Thyroid gland (tissue), 4 donors: ENCODE data around the gene GALNT18.

Source experiments
- POLR2A ChIP-seq, 2 donors: fragments of 450-650 bp; IDR thresholded peaks; one replicate each; pipeline ENCODE4 v1.6.1; 2017; ENCODE audit warnings: antibody characterized with exemption in 2 of 2, mild to moderate bottlenecking in 2 of 2, moderate library complexity in 1 of 2
- TF ChIP-seq, protein P1 (sequence below), 6 experiments: fragments of 200-600 bp in 3 of 6; fragments of 450-650 bp in 3 of 6; sonication (generic) in 3 of 6; IDR thresholded peaks; one replicate each; pipeline ENCODE4 v1.5.1; 2016 to 2019; ENCODE audit warnings: antibody characterized with exemption in 6 of 6, mild to moderate bottlenecking in 2 of 6, inconsistent platforms in 1 of 6, moderate library complexity in 1 of 6

DNA sequence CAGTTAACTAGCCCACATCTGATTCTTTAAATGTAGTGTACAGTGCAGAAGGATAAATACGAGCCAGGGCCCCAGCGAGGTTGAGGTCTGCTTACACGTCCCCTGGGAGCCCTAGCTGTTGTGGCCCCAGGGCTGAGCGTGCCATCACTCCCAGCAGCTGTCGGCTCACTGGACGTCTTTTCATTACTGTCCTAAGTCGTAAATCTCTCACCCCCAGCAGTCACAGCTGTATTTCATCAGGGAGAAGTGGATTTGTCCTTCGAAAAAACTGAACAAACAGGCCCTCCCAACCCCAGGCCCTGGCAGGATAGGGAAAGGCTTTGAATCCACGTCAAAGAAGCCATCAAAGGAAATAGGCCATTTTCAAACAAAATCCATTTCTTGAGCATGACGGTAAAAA, 158.4 kb downstream of the GALNT18 start:
- TF ChIP-seq POLR2A (IDR thresholded peaks at IDR 0.05), result no peak
- TF ChIP-seq, protein P1, sequence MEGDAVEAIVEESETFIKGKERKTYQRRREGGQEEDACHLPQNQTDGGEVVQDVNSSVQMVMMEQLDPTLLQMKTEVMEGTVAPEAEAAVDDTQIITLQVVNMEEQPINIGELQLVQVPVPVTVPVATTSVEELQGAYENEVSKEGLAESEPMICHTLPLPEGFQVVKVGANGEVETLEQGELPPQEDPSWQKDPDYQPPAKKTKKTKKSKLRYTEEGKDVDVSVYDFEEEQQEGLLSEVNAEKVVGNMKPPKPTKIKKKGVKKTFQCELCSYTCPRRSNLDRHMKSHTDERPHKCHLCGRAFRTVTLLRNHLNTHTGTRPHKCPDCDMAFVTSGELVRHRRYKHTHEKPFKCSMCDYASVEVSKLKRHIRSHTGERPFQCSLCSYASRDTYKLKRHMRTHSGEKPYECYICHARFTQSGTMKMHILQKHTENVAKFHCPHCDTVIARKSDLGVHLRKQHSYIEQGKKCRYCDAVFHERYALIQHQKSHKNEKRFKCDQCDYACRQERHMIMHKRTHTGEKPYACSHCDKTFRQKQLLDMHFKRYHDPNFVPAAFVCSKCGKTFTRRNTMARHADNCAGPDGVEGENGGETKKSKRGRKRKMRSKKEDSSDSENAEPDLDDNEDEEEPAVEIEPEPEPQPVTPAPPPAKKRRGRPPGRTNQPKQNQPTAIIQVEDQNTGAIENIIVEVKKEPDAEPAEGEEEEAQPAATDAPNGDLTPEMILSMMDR (IDR thresholded peaks at IDR 0.05), result no peak
